HEK293T (cell line): ENCODE measurements around the gene ZBTB2.

ENCODE experiments used
- ARNT ChIP-seq: fragments of 450-650 bp; IDR thresholded peaks from 2 replicates; pipeline ENCODE4 v1.6.1; 2017; ENCODE audit warnings: mild to moderate bottlenecking
- BHLHE40 ChIP-seq: fragments of 450-650 bp; IDR thresholded peaks from 2 replicates; pipeline ENCODE4 v1.6.1; 2016; ENCODE audit warnings: mild to moderate bottlenecking, moderate library complexity, borderline replicate concordance
- CTBP1 ChIP-seq: fragments of 450-650 bp; IDR thresholded peaks from 2 replicates; pipeline ENCODE4 v1.6.1; 2016; ENCODE audit warnings: borderline replicate concordance
- ELF4 ChIP-seq: fragments of 450-650 bp; IDR thresholded peaks from 2 replicates; pipeline ENCODE4 v1.6.1; 2017; ENCODE audit warnings: antibody characterized with exemption
- FOXM1 ChIP-seq: fragments of 450-650 bp; IDR thresholded peaks from 2 replicates; pipeline ENCODE4 v1.6.1; 2017; ENCODE audit warnings: mild to moderate bottlenecking, borderline replicate concordance
- SP1 ChIP-seq: fragments of 450-650 bp; IDR thresholded peaks from 2 replicates; pipeline ENCODE4 v1.6.1; 2017
- SUZ12 ChIP-seq: fragments of 450-650 bp; IDR thresholded peaks from 2 replicates; pipeline ENCODE4 v1.6.1; 2016; ENCODE audit warnings: mild to moderate bottlenecking
- TARDBP ChIP-seq: fragments of 450-650 bp; IDR thresholded peaks from 2 replicates; pipeline ENCODE4 v1.6.1; 2016
- ZNF384 ChIP-seq: fragments of 450-650 bp; IDR thresholded peaks from 2 replicates; pipeline ENCODE4 v1.6.1; 2016

GRCh38 chr6:151352410-151353396 is 38.7 kb downstream of the ZBTB2 start:
- TF ChIP-seq SUZ12 = no peak
- no peak for TF ChIP-seq SP1
- TF ChIP-seq ZNF384 = no peak
- no peak for TF ChIP-seq ARNT
- TF ChIP-seq TARDBP = no peak
- no peak for TF ChIP-seq BHLHE40
- no peak for TF ChIP-seq ELF4
- no peak for TF ChIP-seq FOXM1
- no peak for TF ChIP-seq CTBP1
